ENCODE data around the gene MSL3. TPM values are rescaled to one million over a fixed set of nuclear protein-coding genes. Genes with fewer than 3 reads are reported as not detected.
A peak's percentile ranks its signal among the peaks of the same experiment; 100 is the strongest.

MSL3 gene
- polyA plus RNA-seq, 3 donors, result 65.5 to 105 (median 86.0) TPM

DNA sequence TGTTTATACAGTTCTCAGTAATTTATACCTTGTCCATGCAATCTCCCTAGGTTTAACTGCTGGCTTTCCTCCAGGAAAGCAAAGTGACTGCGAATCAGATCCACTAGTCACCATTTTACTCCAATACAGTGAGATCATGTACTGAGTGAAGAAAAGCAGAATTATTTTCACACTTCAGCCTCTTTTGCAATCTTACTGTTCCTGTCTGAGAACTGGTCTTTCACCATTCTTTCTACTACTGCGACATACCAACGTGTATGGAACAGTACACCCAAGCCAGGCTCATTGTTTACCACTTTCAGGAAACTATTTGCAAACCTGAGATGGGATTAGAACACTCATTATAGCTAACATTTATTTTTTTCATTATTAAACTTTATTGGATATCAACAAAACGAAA lies 8.0 kb upstream of the MSL3 start:
- no peaks in the 10 kb centered on the region for H3K9me3 ChIP-seq (replicated peaks in 1 of 2; ENCODE audit: control insufficient read depth in 1 of 2, insufficient read depth in 1 of 2, low read length in 2 of 2)

DNA sequence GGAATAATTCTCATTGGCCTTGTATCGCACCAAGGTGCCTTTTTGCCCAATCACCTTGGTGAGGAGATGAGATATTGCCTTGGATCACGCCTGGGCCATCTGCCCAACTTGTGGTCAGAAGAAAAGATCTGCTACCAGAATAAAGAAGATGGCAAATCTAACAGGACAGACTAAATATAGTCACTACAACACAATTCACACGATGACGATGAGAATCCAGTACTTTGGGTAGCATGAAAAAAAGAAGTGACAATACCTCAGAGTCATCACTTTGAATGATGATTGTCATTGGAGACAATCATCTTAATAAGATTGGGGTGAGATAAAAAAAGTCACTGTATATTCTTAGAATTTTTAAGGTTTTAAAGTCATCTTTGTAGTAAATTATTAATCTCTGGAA lies 7.3 kb upstream of the MSL3 start:
- H3K4me1 Mint-ChIP-seq, result peaks cover 20% of the 10 kb centered on the region
- intact Hi-C loops (cut with micrococcal nuclease), result loop anchor here in 1 of 2 donors (10.0 kb wide), 1 partner anchor 1556 kb away; no protein-coding TSS in a partner anchor

More for the DNA sequence above, 8.0 kb upstream of the MSL3 start:
- H3K4me1 Mint-ChIP-seq, result peaks cover 20% of the 10 kb centered on the region
- no peaks in the 10 kb centered on the region for H3K36me3 Mint-ChIP-seq
- Histone ChIP-seq H3K27me3 (ENCODE audit: control insufficient read depth in 2 of 2, insufficient read depth in 2 of 2, low read length in 2 of 2) (peaks cover 0 to 3% of the 10 kb centered on the region in 2 donors), H4K20me1 (ENCODE audit: insufficient read depth, low read length) (no peaks in the 10 kb centered on the region), H3K4me1 (ENCODE audit: control insufficient read depth in 1 of 2, insufficient read depth in 2 of 2, low read length in 2 of 2) (peaks cover 16 to 18% of the 10 kb centered on the region in 2 donors), H2AFZ (ENCODE audit: insufficient read depth, low read depth, low read length, poor library complexity, severe bottlenecking) (no peak overlapping the region), H3K36me3 (replicated peaks in 1 of 2; ENCODE audit: control insufficient read depth in 1 of 2, insufficient read depth in 2 of 2, low read length in 2 of 2) (no peaks in the 10 kb centered on the region), H3K79me2 (ENCODE audit: insufficient read depth, low read length) (no peaks in the 10 kb centered on the region), H3K4me2 (replicated peaks; ENCODE audit: extremely low read depth, low read length, poor library complexity, severe bottlenecking) (no peak overlapping the region), H3K9ac (ENCODE audit: insufficient read depth, low read length, poor library complexity, severe bottlenecking) (no peak overlapping the region), H3K4me3 (replicated peaks in 1 of 3; ENCODE audit: low read depth in 2 of 3, low read length in 3 of 3) (no peak overlapping the region), H3K27ac (ENCODE audit: low read depth in 1 of 2, low read length in 2 of 2) (peak overlapping the region in 1 of 2 donors; percentile 62)
- H3K27ac Mint-ChIP-seq, result peak overlapping the region in 2 of 7 donors; percentile 32 to 53
- H3K27me3 Mint-ChIP-seq (ENCODE audit: low read depth in 3 of 3), result peaks cover 2 to 7% (median 3%) of the 10 kb centered on the region in 3 donors
- TF ChIP-seq, protein P1, sequence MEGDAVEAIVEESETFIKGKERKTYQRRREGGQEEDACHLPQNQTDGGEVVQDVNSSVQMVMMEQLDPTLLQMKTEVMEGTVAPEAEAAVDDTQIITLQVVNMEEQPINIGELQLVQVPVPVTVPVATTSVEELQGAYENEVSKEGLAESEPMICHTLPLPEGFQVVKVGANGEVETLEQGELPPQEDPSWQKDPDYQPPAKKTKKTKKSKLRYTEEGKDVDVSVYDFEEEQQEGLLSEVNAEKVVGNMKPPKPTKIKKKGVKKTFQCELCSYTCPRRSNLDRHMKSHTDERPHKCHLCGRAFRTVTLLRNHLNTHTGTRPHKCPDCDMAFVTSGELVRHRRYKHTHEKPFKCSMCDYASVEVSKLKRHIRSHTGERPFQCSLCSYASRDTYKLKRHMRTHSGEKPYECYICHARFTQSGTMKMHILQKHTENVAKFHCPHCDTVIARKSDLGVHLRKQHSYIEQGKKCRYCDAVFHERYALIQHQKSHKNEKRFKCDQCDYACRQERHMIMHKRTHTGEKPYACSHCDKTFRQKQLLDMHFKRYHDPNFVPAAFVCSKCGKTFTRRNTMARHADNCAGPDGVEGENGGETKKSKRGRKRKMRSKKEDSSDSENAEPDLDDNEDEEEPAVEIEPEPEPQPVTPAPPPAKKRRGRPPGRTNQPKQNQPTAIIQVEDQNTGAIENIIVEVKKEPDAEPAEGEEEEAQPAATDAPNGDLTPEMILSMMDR (IDR thresholded peaks at IDR 0.05), result no peak
- H3K9me3 Mint-ChIP-seq, result peaks cover 0 to 6% (median 2%) of the 10 kb centered on the region in 7 donors
- 0% methylated on average over 1 of the region's 4 CpGs for WGBS (ENCODE audit: insufficient coverage)
- intact Hi-C loops (cut with micrococcal nuclease), result loop anchor here in 1 of 2 donors (10.0 kb wide), 1 partner anchor 1555 kb away; no protein-coding TSS in a partner anchor
- H3K4me3 Mint-ChIP-seq, result no peak overlapping the region
- peak; percentile 32 to 70 (median 40) for DNase-seq

More for the DNA sequence above, 7.3 kb upstream of the MSL3 start:
- Histone ChIP-seq H3K27ac (ENCODE audit: low read depth in 1 of 2, low read length in 2 of 2) (peak overlapping the region in 1 of 2 donors; percentile 62), H4K20me1 (ENCODE audit: insufficient read depth, low read length) (no peaks in the 10 kb centered on the region), H3K9me3 (replicated peaks in 1 of 2; ENCODE audit: control insufficient read depth in 1 of 2, insufficient read depth in 1 of 2, low read length in 2 of 2) (no peaks in the 10 kb centered on the region), H3K4me3 (replicated peaks in 1 of 3; ENCODE audit: low read depth in 2 of 3, low read length in 3 of 3) (no peak overlapping the region), H2AFZ (ENCODE audit: insufficient read depth, low read depth, low read length, poor library complexity, severe bottlenecking) (no peak overlapping the region), H3K36me3 (replicated peaks in 1 of 2; ENCODE audit: control insufficient read depth in 1 of 2, insufficient read depth in 2 of 2, low read length in 2 of 2) (no peaks in the 10 kb centered on the region), H3K9ac (ENCODE audit: insufficient read depth, low read length, poor library complexity, severe bottlenecking) (no peak overlapping the region), H3K27me3 (ENCODE audit: control insufficient read depth in 2 of 2, insufficient read depth in 2 of 2, low read length in 2 of 2) (peaks cover 0 to 1% of the 10 kb centered on the region in 2 donors), H3K4me2 (replicated peaks; ENCODE audit: extremely low read depth, low read length, poor library complexity, severe bottlenecking) (no peak overlapping the region), H3K4me1 (ENCODE audit: control insufficient read depth in 1 of 2, insufficient read depth in 2 of 2, low read length in 2 of 2) (peaks cover 16 to 18% of the 10 kb centered on the region in 2 donors), H3K79me2 (ENCODE audit: insufficient read depth, low read length) (no peaks in the 10 kb centered on the region)
- TF ChIP-seq, protein P1 (IDR thresholded peaks at IDR 0.05), result no peak
- Mint-ChIP-seq H3K9me3 (peaks cover 0 to 9% (median 2%) of the 10 kb centered on the region in 7 donors), H3K4me3 (no peak overlapping the region), H3K27ac (peak overlapping the region in 6 of 7 donors; percentile 47 to 87 (median 68)), H3K36me3 (no peaks in the 10 kb centered on the region), H3K27me3 (ENCODE audit: low read depth in 3 of 3) (peaks cover 2 to 7% (median 3%) of the 10 kb centered on the region in 3 donors)
- no peak for DNase-seq
- no CpG with 5 or more reads among the region's 4 CpGs for WGBS (ENCODE audit: insufficient coverage)
